PC-9 (cell line): ENCODE results near the gene FEM1B. TPM values are rescaled to one million over a fixed set of nuclear protein-coding genes. Genes with fewer than 3 reads are reported as not detected.
A peak's percentile ranks its signal among the peaks of the same experiment; 100 is the strongest.

Experiments used
- BruUV-seq: library from RNA; stranded (reverse); fragments of 400-500 nt; replicated peaks from 2 replicates; lab custom pipeline; 2021; lab: Mats Ljungman, UMichigan
- CTCF ChIA-PET: fragments of 300-600 bp; sonication (Branson Sonifier 250); formaldehyde crosslinking; loops from one replicate; lab custom pipeline; 2022; ENCODE audit warnings: antibody characterized with exemption; lab: Charles Lee
- POLR2A ChIA-PET: fragments of 300-600 bp; sonication (Branson Sonifier 250); formaldehyde crosslinking; loops from one replicate; lab custom pipeline; 2022; ENCODE audit warnings: antibody characterized with exemption; ENCODE audit not compliant: unreplicated experiment; lab: Charles Lee
- DNase-seq, 2 experiments: peaks; one replicate each; pipeline versions ENCODE4 v3.0.0 to v3.0.0-alpha.2; 2015 to 2022; ENCODE audit warnings: mixed read lengths in 1 of 2
- H2AFZ ChIP-seq: fragments of 200-600 bp; sonication (generic); 2 replicates; pipeline ENCODE4 v1.8.1; 2017; ENCODE audit warnings: antibody characterized with exemption
- H3F3A ChIP-seq: fragments of 200-600 bp; sonication (generic); 2 replicates; pipeline ENCODE4 v1.8.1; 2017; ENCODE audit warnings: antibody characterized with exemption, mild to moderate bottlenecking, low read depth; ENCODE audit not compliant: insufficient read depth
- H3K27ac ChIP-seq: fragments of 200-600 bp; sonication (generic); 2 replicates; pipeline ENCODE4 v1.6.1; 2016; ENCODE audit warnings: mixed run types
- H3K27me3 ChIP-seq: fragments of 200-600 bp; sonication (generic); 2 replicates; pipeline ENCODE4 v1.6.1; 2016; ENCODE audit warnings: low read depth, mixed run types; ENCODE audit not compliant: insufficient read depth
- H3K36me3 ChIP-seq: fragments of 200-600 bp; sonication (generic); 2 replicates; pipeline ENCODE4 v1.6.1; 2016; ENCODE audit warnings: low read depth, mixed run types
- H3K4me1 ChIP-seq: fragments of 200-600 bp; sonication (generic); replicated peaks from 2 replicates; pipeline ENCODE4 v1.6.1; 2016; ENCODE audit warnings: mixed run types; ENCODE audit not compliant: insufficient read depth
- H3K4me2 ChIP-seq: fragments of 200-600 bp; sonication (generic); 2 replicates; pipeline ENCODE4 v1.6.1; 2017; ENCODE audit warnings: mixed run types
- H3K4me3 ChIP-seq: fragments of 200-600 bp; sonication (generic); 2 replicates; pipeline ENCODE4 v1.6.1; 2016; ENCODE audit warnings: mixed run types
- H3K79me2 ChIP-seq: fragments of 200-600 bp; sonication (generic); 2 replicates; pipeline ENCODE4 v1.6.1; 2017; ENCODE audit warnings: low read depth, mixed run types
- H3K9me2 ChIP-seq: fragments of 200-600 bp; sonication (generic); 2 replicates; pipeline ENCODE4 v1.8.1; 2017; ENCODE audit warnings: mild to moderate bottlenecking; ENCODE audit not compliant: insufficient read depth
- H3K9me3 ChIP-seq: fragments of 200-600 bp; sonication (generic); 2 replicates; pipeline ENCODE4 v1.8.1; 2016; ENCODE audit warnings: low read depth; ENCODE audit not compliant: insufficient read depth
- H4K20me1 ChIP-seq: fragments of 200-600 bp; sonication (generic); 2 replicates; pipeline ENCODE4 v1.8.1; 2017; ENCODE audit not compliant: insufficient read depth
- EZH2 ChIP-seq: fragments of 200-600 bp; sonication (generic); IDR thresholded peaks from 2 replicates; pipeline ENCODE4 v1.8.0; 2017; ENCODE audit warnings: antibody characterized with exemption, low read depth
- intact Hi-C: fragments of 100-400 bp; cut with micrococcal nuclease; formaldehyde crosslinking; loops from one replicate; pipeline ENCODE4 v1.10.0; 2022; ENCODE audit not compliant: unreplicated experiment
- total RNA-seq: library from RNA; stranded (reverse); gene quantifications from 2 replicates; pipeline ENCODE4 v1.2.3, GENCODE V29; 2021
- TF ChIP-seq, protein P1 (sequence below): fragments of 200-600 bp; sonication (generic); conservative IDR thresholded peaks from 2 replicates; pipeline ENCODE4 v1.6.1; 2017; ENCODE audit warnings: mixed run types, antibody characterized with exemption, mild to moderate bottlenecking, moderate library complexity

FEM1B gene
- total RNA-seq, 1 experiment from 2014 or later: 31.6 TPM

DNA sequence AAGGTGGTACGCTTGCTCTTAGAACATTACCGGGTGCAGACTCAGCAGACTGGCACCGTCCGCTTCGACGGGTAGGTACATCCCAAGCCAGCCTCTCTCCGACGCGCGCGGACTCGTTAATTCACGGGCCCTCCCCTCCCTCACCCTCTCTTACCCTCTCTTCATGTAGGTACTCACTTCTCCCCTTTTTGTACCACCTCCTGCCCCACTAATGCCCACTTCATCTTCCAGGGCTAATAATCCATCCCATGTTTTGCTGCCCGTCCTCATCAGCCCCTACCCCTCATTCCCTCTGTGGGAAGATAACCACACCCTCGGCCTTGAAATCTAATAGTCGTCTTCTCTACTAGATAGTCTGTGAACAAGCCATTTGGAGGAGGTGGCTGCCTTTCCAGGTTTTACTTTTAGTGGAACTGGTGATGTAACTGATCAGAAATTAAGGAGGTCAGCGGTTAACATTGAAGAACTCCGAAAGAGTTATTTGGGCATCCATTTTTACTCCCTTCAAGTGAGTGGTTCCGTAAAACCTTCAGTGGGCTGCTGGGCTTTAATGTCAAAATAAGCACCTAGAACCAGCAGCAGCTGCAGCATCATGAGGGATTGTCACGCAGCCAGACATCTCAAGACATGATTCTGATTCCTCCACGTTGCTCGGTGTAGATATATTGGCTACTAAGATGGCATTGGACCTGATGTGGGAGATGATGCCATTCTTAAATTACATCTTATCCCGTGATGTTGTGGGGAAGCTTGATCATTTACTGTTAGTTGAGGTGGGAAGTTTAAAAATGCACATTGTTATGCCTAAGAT, 1.3 kb downstream of the FEM1B start:
- peaks cover 74% of the 10 kb centered on the region for H3K79me2 ChIP-seq
- H3K4me2 ChIP-seq: peak overlapping the region; percentile 100
- H4K20me1 ChIP-seq: peaks cover 29% of the 10 kb centered on the region
- ChIA-PET CTCF (interaction anchor here (1.0 kb wide), 1 partner anchor 26 kb away, joined by 3 read pairs; no protein-coding TSS in a partner anchor), POLR2A (no interaction called here)
- H3K4me1 ChIP-seq: peaks cover 68% of the 10 kb centered on the region
- H3K36me3 ChIP-seq: peaks cover 6% of the 10 kb centered on the region; the same call in 1 of the 2 replicates
- peak overlapping the region; percentile 97 for H3K27ac ChIP-seq
- H3K9me3 ChIP-seq: no peaks in the 10 kb centered on the region
- H3F3A ChIP-seq: peaks cover 15% of the 10 kb centered on the region
- TSS peak; percentile 37 for BruUV-seq
- no peaks in the 10 kb centered on the region for H3K27me3 ChIP-seq
- no peak for TF ChIP-seq EZH2
- TF ChIP-seq, protein P1, sequence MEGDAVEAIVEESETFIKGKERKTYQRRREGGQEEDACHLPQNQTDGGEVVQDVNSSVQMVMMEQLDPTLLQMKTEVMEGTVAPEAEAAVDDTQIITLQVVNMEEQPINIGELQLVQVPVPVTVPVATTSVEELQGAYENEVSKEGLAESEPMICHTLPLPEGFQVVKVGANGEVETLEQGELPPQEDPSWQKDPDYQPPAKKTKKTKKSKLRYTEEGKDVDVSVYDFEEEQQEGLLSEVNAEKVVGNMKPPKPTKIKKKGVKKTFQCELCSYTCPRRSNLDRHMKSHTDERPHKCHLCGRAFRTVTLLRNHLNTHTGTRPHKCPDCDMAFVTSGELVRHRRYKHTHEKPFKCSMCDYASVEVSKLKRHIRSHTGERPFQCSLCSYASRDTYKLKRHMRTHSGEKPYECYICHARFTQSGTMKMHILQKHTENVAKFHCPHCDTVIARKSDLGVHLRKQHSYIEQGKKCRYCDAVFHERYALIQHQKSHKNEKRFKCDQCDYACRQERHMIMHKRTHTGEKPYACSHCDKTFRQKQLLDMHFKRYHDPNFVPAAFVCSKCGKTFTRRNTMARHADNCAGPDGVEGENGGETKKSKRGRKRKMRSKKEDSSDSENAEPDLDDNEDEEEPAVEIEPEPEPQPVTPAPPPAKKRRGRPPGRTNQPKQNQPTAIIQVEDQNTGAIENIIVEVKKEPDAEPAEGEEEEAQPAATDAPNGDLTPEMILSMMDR: no peak
- peak overlapping the region; percentile 97 for H3K4me3 ChIP-seq
- intact Hi-C loops: loop anchor here (2.0 kb wide), 2 partner anchors 26 to 50 kb away; partner anchors contain the start of gene CLN6
- DNase-seq: peak in 1 of 2 experiments; percentile 10
- no peaks in the 10 kb centered on the region for H3K9me2 ChIP-seq
- peak overlapping the region; percentile 98 for H2AFZ ChIP-seq

DNA sequence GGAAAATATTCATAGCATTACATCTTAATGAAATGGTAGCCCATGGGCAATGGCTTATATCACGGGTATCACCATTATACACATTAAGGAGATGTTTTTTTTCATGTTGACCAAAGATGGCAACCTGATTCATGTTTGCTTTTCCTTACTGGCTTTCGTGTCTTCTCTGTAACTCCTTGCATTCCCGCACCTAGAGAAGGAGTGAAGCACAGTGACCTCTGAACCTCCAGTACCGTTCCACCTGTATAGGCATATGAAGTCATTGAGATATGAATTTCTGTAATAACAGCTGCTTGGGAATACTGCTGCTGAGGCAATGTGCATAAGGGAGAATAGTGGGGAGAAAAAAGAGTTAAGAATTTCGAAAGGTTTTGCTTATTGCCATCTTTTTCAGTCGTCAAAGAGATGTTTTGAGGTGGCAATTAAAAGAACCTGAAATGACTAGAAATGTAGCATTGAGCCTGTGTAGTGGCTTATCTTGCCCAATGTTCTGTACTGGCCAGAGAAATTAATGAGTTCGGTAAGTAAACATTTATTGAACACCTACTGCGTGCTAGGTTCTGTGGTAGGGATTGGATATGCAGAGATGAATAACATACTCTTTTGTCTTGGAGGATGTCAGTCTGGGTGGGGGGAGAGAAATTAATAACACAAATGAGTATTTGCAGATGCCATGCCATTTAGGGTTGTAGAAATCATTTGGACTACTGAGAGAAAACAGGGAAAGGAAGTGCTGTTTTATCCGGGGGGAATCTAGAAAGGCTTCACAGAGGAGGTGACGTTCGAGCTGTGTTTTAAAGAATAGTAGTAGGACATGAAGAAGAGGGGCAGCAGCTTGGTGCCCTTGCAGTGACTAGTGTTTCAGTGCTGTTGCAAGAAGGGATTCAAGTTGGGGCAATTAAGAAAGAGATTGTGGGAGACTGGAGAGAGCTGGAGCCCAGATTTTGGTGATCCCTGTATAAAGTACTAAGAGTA, 2.5 kb downstream of the FEM1B start:
- Histone ChIP-seq H3K9me3 (no peaks in the 10 kb centered on the region), H3K27ac (no peak overlapping the region), H4K20me1 (peaks cover 32% of the 10 kb centered on the region), H3F3A (peaks cover 6% of the 10 kb centered on the region; the same call in 1 of the 2 replicates), H2AFZ (no peak overlapping the region), H3K36me3 (peaks cover 9% of the 10 kb centered on the region; the same call in 1 of the 2 replicates), H3K4me3 (peak overlapping the region; percentile 97), H3K79me2 (peaks cover 82% of the 10 kb centered on the region), H3K4me2 (peak overlapping the region; percentile 100), H3K9me2 (no peaks in the 10 kb centered on the region), H3K27me3 (no peaks in the 10 kb centered on the region), H3K4me1 (peaks cover 56% of the 10 kb centered on the region)
- CTCF ChIA-PET: interaction anchor here (0.6 to 1.0 kb wide), 2 partner anchors 27 to 104 kb away, joined by 3 to 7 read pairs; no protein-coding TSS in a partner anchor
- DNase-seq: no peak
- POLR2A ChIA-PET: no interaction called here
- BruUV-seq: no TSS peak
- TF ChIP-seq EZH2: no peak
- TF ChIP-seq, protein P1: no peak
- intact Hi-C loops: loop anchor here (2.0 kb wide), 2 partner anchors 27 to 51 kb away; partner anchors contain the start of gene CLN6

DNA sequence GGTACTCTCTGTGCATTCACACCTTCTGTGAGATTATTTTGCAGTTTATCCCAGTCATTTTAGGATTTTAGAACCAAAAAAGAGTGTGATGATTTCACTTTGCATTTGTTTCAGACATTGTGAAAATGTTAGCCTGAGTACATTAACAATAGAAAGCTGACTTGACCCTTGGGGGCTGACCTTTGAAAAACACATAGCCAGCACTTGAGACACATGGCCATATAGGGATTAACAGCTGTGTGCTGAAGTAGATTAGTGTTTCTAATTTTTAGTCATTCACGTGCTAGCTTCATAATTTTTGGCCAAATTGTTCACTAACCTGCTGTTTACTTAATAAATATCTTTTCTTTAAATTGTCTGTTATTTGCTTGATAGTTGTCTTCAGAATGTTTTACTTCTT, 3.5 kb downstream of the FEM1B start:
- H2AFZ ChIP-seq: no peak overlapping the region
- H3K79me2 ChIP-seq: peaks cover 91% of the 10 kb centered on the region
- ChIA-PET POLR2A (no interaction called here), CTCF (interaction anchor here (0.6 to 0.7 kb wide), 3 partner anchors 25 to 103 kb away, joined by 3 to 7 read pairs (median 3); no protein-coding TSS in a partner anchor)
- peaks cover 9% of the 10 kb centered on the region; the same call in 1 of the 2 replicates for H3K36me3 ChIP-seq
- no peaks in the 10 kb centered on the region for H3K27me3 ChIP-seq
- no peak for DNase-seq
- H3F3A ChIP-seq: peaks cover 5% of the 10 kb centered on the region; the same call in 1 of the 2 replicates
- no peaks in the 10 kb centered on the region for H3K9me3 ChIP-seq
- H3K27ac ChIP-seq: no peak overlapping the region
- peaks cover 46% of the 10 kb centered on the region for H3K4me1 ChIP-seq
- no peaks in the 10 kb centered on the region for H3K9me2 ChIP-seq
- intact Hi-C loops: no loop called here
- peaks cover 40% of the 10 kb centered on the region for H4K20me1 ChIP-seq
- H3K4me3 ChIP-seq: peak overlapping the region; percentile 97; the same call in 1 of the 2 replicates
- BruUV-seq: no TSS peak
- H3K4me2 ChIP-seq: peak overlapping the region; percentile 100
- TF ChIP-seq, protein P1: no peak
- no peak for TF ChIP-seq EZH2
